Ecto neural progenitor cell (in vitro differentiated cells): ENCODE results near the gene SEZ6L2.
"Not testable (repeated sequence)": the region's sequence is repeated elsewhere in the genome, so short reads cannot be mapped to it uniquely, and the experiment has no call there.

Experiments used
- DNase-seq: peaks from one replicate; pipeline ENCODE4 v3.0.0-alpha.2; 2018; ENCODE audit warnings: low spot score

Gene SEZ6L2

GRCh38 chr16:29909851-29910250, 10.5 kb upstream of the SEZ6L2 start:
- not testable (repeated sequence) for DNase-seq

DNA sequence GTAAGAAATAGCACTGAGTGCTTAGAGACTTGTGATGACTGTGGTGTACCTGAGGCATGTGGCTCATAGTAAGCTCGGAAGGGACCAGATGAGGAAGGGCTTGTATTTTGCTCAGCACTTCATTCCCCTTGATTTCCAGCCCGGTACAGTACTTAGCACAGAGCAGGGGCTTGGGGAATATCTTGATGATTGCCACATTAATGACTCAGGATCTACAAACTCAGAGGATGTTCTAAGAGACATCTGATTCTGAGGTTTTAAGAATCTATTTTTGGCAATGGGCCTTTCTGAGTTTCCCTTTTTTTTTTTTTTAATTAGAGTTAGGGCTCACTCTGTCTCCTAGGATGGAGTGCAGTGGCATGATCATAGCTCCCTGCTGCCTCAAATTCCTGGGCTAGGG, 10.0 kb upstream of the SEZ6L2 start:
- no peak for DNase-seq

DNA sequence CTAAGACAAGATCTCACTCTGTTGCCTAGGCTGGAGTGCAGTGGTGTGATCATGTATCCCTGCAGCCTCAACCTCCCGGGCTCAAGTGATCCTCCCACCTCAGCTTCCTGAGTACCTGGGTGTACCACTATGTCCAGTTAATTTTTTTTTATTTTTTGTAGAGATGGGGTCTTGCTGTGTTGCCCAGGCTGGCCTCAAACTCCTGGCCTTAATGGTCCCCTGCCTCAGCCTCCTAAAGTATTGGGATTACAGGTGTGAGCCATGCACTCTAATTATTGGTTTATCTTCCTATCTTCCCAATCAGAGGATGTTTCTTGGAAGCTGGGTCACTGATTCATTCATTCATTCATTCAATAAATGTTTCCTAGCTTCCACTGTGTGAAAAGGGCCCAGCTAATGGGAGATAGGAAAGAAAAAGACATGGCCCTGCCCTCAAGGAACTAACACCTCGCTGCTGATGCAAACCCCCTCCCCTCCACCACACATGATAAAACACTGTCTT, 9.4 kb upstream of the SEZ6L2 start:
- no peak for DNase-seq

DNA sequence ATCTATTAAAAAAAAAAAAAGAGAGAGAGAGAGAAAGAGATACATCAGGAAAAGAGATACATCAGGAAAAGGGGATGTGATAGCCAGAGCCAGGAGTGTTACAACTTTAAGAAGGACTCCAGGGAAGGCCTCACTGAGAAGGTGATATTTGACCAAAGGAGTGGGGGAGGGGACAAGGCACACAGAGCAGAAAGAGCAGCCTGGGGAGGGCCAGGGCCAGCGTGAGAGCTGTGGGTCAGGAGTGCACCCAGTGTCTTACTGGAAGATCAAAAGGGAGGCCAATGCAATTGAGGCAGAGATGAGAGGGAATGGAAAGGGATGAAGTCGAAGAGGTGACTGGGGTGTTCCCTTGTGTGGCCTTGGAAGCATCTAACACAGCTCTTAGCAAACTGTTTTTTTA, 8.6 kb upstream of the SEZ6L2 start:
- DNase-seq: no peak

DNA sequence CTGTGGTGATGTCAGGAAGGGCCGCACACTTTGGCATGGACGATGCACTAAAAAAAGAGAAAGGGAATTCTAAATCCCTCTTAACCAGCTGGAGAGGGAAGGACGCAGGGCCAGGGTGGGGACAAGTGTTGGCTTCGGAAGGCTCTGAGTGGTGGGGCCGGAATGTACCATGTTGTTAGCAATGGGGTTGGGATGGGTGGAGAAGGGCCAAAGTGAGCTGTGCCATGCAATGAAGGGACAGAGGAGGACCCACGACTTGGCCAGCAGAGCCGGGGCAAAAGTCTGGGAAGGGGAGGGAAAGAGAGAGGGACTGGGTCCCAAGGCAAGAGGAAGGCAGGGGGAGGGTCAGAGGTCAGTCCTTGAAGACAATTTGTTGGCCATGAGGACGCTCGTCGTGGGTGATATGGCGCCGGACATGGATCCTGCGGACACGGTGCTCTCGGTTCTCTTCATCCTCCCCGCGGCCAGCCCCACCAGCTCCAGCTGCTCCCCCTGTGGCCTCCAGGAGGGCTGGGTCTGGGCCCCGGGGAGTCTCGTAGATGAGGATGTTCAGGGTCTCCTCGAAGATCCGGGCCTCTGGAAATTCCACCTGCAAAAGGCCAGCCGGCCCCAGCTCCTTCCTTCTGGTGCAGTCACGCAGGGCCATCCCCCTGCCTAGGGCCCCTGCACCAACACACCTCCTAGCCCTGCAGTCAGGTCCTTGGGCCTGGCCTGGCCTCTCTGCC, 7.3 kb upstream of the SEZ6L2 start:
- DNase-seq: no peak

- no peak for DNase-seq
These were observed 6.3 kb upstream of the SEZ6L2 start for GRCh38 chr16:29905668-29906067.

- DNase-seq: no peak
These were observed 5.6 kb upstream of the SEZ6L2 start for GRCh38 chr16:29904947-29905346.

DNA sequence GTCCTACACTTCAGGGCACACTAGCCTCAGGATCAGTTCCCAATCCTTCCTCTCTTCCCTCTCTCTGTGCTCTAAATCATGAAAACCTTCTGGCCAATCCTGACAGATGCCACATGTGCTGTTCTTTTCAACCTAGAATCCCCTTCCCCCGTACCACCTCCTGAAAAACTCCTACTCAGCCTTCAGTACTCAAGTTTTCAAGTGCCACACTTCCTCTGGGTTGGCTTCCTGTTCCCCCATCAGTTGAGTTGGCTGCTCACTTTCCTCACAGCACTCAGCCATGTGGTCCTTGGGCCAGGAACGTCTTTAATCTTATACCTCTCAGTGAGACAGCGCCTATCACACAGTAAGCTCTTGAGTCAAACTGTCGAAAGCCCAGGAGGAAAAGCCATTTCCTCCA, 4.2 kb upstream of the SEZ6L2 start:
- DNase-seq: no peak

- DNase-seq: no peak
These were observed 2.2 kb upstream of the SEZ6L2 start for GRCh38 chr16:29901607-29901945.

GRCh38 chr16:29900888-29901606, 1.7 kb upstream of the SEZ6L2 start:
- no peak for DNase-seq

DNA sequence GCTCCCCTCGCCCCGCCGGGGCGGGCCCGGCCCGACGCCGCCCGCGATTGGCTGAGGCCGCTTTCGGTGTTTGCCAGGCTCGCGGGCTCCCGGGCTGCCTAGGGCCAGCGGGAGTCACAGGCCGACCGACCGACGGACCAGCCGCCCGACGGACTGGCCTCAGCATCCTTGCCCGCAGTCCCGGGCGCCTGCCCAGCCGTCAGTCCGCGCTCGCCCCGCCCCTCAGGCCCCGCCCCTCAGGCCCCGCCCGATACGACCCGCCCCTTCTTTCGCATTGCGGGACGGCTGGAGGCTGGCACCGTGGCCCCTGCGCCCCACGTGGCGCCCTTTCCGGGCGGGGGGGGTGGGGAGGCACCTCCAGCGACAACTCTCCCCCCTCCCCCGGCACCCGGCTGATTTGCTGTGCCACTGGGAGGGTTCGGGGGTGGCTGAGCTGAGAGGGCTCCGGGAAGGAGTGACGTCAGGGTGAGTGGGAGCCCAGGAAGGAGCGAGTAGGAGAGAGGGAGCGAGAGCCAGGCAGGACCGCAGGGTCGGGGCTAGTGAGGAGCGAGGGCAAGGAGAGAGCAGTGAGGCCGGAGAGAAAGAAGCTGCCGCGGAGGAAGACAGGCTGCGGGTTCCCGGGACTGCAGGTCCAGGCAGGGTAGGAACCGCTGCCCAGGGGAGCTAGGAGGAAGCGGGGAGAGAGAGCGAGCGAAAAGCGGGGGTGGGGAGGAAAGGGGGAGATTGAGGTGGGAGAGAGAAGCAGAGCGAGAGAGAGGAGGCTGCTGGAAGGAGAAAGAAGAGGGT, 945 bp upstream of the SEZ6L2 start, which contains the start of gene ASPHD1:
TSS of gene ASPHD1 (plus strand) at position 387 of the 786 bp plus-strand sequence. CDS start 484 bp downstream, outside the sequence.
- DNase-seq: peak; percentile 93

DNA sequence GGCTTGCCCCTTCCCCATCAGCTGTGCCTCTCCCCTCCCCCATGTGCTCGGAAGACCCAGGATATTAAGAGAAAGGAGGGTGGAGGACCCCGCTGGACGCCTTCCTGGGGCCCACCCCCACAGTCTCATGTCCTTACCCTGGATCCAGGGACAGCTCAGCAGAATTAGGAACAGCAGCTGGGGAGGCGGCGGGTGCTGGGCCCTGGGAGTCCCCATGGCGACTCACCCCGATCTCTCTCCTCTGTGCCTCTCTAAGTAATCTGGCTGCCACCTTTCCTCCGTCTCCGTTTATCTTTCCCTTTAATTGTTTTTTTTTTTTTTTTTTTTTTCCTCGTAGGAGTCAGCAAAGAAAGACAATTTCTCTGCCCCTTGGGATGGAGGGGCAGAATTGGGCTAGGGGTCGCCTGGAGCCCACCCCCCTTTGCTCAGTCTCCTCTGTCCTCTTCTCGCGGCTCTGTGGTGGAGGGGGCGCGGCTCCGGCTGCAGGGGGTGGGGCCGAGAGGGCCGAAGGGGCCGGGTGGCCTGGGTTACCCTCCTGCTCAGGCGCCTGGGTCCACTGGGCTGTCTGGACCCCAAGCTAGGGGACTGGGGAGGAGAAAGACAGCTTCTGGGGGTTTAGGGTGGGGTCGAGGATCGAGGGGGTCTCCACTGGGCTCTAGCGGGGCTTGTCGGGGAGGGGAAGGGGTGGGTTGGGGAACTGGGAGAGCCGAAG, 390 bp downstream of the SEZ6L2 start:
- peak; percentile 82 for DNase-seq

GRCh38 chr16:29898135-29898803, 1.1 kb downstream of the SEZ6L2 start:
- peak; percentile 62 for DNase-seq

DNA sequence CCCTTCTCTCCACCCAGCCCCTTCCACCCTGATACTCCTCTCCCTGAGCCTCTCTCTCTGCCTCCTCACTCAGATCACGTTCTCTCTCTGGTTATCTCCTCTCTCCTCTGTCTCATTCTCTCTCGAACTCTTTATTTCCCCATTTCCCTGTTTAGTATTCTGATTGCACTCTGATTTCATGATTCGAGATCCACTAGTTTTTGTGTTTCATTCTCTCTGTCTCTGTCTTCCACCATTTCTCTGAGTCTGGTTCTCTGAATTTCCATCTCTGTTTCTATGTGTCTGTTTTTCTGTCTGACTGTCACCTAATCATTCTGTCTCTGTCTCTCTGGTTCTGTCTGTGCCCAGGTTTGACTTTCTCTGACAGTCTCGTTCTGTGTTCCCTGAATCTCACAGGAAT, 2.0 kb downstream of the SEZ6L2 start:
- no peak for DNase-seq

GRCh38 chr16:29896841-29897240, 2.5 kb downstream of the SEZ6L2 start:
- no peak for DNase-seq

DNA sequence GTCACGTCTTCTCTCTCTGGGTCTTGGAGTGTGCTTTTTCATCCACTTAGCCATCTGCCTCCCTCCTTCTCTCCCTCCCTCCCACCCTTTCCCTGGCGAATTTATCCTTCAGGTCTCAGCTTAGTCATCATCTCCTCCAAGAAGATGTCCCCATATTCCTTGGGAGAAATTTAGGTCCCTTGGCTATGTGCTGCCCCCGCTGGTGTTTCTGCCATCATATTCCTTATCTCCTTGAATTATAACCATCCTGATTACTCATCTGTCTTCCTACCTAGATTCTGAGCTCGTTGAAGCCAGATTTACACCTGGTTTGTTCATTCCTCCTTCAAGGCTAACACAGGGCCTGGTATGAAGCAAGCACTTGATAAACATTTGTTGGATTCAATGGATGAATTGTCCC, 5.0 kb downstream of the SEZ6L2 start:
- DNase-seq: no peak

DNA sequence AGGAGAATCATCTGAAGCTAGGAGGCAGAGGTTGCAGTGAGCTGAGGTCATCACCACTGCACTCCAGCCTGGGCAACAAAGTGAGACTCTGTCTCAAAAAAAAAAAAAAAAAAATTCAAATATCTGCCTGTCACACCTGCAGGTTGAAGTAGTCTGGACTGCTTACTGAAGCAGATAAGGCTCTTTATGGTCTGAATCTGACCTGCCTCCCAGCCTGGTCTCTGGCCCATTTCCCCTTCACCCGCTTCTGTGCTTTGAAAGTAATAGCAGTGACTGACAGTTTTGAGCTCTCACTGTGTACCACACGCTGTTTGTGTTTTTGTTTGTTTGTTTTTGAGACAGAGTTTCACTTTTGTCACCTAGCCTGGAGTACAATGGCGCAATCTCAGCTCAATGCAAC, 5.8 kb downstream of the SEZ6L2 start:
- no peak for DNase-seq

GRCh38 chr16:29892458-29892813, 6.9 kb downstream of the SEZ6L2 start:
- DNase-seq: no peak

GRCh38 chr16:29891525-29892457, 7.6 kb downstream of the SEZ6L2 start:
- DNase-seq: no peak

DNA sequence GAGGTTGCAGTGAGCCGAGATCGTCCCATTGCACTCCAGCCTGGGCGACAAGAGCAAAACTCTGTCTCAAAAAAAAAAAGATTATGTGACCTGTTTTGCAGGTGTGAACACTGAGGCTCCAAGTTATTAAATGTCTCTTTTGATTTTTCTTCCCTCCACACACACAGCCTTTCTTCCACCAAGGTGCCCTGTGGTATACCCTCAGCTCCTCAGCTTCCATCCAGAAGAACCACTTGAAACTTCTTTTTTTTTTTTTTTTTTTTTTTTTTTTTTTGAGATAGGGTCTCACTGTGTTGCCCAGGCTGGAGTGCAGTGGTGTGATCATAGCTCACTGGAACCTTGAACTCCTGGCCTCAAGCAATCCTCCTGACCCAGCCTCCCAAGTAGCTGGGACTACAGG, 10.0 kb downstream of the SEZ6L2 start:
- not testable (repeated sequence) for DNase-seq
